ENCODE data around the gene RIPPLY2.

DNA sequence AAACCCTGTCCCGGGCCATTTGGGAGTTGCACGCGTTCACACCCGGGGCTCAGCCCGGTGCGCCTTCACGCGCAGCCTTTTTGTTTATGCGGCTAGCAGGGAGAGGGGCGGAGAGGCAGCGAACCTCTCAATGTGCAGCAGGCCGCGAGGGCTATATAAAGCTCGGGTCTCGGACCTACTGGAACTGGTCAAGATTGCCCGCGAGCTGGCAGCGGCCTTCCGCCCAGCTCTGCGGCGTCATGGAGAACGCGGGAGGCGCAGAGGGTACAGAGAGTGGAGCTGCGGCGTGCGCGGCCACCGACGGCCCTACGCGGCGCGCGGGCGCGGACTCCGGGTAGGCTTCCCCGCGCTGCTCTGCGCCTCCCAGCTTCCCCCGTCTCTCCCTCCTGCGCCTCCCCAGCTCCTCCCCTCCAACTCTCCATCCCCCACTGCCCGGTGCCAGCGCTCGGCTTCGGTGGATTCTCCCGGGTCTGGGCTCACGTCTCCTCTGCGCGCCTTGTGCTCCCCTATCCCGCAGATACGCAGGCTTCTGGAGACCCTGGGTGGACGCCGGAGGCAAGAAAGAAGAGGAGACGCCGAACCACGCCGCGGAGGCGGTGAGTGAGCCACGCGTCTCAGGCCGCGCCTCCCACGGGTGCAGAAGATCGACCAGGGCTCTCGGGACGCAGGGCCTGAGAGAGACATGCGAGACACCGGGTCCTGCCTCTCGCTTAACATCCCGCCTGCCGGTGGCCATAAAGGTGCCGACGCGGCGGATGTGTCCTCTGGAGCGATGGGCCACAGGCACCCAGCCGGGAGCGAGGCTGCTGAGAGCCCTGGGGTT lies at the start of gene RIPPLY2:
- no peak for TF ChIP-seq POLR2A (IDR thresholded peaks at IDR 0.05; ENCODE audit: low read depth, low read length)
- TF ChIP-seq, protein P1, sequence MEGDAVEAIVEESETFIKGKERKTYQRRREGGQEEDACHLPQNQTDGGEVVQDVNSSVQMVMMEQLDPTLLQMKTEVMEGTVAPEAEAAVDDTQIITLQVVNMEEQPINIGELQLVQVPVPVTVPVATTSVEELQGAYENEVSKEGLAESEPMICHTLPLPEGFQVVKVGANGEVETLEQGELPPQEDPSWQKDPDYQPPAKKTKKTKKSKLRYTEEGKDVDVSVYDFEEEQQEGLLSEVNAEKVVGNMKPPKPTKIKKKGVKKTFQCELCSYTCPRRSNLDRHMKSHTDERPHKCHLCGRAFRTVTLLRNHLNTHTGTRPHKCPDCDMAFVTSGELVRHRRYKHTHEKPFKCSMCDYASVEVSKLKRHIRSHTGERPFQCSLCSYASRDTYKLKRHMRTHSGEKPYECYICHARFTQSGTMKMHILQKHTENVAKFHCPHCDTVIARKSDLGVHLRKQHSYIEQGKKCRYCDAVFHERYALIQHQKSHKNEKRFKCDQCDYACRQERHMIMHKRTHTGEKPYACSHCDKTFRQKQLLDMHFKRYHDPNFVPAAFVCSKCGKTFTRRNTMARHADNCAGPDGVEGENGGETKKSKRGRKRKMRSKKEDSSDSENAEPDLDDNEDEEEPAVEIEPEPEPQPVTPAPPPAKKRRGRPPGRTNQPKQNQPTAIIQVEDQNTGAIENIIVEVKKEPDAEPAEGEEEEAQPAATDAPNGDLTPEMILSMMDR (IDR thresholded peaks at IDR 0.05; ENCODE audit: extremely low read depth in 1 of 2, insufficient read depth in 1 of 2, low read depth in 1 of 2, low read length in 2 of 2), result no peak
- TF ChIP-seq MYC (IDR thresholded peaks at IDR 0.05; ENCODE audit: low read depth, low read length), result no peak
- no peak for TF ChIP-seq POLR2AphosphoS5 (IDR thresholded peaks at IDR 0.05; ENCODE audit: insufficient read depth, low read depth, low read length)
- TF ChIP-seq EZH2 (IDR thresholded peaks at IDR 0.05; ENCODE audit: borderline replicate concordance, low read depth, low read length, severe bottlenecking), result peak; percentile 80
- TF ChIP-seq FOS (IDR thresholded peaks at IDR 0.05; ENCODE audit: borderline replicate concordance, insufficient read depth, low read length), result no peak
- TF ChIP-seq, protein P2, sequence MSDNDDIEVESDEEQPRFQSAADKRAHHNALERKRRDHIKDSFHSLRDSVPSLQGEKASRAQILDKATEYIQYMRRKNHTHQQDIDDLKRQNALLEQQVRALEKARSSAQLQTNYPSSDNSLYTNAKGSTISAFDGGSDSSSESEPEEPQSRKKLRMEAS (IDR thresholded peaks at IDR 0.05; ENCODE audit: insufficient read depth, insufficient read length), result no peak
- TF ChIP-seq JUN (IDR thresholded peaks at IDR 0.05; ENCODE audit: borderline replicate concordance, insufficient read depth, insufficient read length, low read depth), result no peak
